Measurements from ENCODE around the gene EMC8.
"Not testable (repeated sequence)": the region's sequence is repeated elsewhere in the genome, so short reads cannot be mapped to it uniquely, and the experiment has no call there.

Gene EMC8

DNA sequence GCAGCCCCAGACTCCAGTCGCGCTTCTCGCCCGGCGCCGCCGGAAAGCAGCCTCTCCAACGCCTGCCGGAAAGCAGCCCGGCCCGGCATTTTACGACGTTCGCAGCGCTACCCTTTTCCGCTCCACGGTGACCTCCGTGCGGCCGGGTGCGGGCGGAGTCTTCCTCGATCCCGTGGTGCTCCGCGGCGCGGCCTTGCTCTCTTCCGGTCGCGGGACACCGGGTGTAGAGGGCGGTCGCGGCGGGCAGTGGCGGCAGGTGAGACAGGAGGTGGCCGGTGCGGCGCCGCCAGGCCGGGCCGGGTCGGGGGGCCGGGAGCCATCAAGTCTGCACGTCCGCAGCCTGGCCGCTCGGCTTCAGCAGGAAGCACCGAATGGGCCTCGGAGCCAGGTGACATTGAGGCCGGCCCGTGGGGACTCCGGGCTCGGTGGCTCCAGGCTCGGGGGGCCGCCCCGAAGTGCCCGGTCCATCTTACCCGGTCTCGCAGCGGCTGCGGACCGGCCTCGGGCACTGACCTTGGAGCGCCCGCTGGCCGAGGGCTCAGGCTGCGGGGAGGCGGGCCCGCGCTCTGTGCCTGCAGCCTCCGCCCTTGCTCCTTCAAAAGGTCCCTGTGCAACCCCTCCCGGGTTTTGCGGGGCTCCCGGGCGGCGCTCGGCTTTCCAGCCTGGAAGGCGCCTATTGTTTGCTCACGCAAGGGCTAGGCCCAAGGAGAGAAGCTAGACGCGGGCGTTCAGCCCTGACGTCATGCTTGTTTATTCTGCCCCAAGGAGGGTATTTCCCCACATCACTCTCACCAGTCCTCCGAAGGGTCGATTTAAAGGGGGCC, at the start of gene EMC8, which contains the start of gene COX4I1:
Gene EMC8 (minus strand): TSS at position 48 of the 824 bp plus-strand sequence. CDS start 249 bp downstream, outside the sequence.
Gene COX4I1 (plus strand): TSS at position 199 of the 824 bp plus-strand sequence. CDS start 1,511 bp downstream, outside the sequence.
- DNase-seq = peak; percentile 93

DNA sequence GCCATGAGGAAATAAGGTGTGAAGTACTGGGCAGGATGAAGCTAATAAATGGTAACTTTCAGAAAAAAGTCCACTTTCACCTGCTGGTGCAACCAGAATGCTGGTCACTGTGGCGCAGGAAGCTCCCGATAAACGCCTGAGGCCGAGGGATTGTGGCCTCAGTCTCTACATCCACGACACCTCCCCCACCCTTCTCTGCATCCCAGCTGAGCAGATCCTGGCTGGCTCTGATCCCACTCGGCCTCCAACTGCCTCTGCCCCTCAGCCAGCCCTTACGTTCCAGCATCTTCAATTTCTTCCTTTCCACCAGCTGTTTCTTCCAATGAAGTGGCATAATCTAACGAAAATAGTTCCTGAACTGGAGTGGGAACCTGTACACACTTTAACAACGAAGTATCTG, 49.6 kb upstream of the EMC8 start:
- DNase-seq = no peak

DNA sequence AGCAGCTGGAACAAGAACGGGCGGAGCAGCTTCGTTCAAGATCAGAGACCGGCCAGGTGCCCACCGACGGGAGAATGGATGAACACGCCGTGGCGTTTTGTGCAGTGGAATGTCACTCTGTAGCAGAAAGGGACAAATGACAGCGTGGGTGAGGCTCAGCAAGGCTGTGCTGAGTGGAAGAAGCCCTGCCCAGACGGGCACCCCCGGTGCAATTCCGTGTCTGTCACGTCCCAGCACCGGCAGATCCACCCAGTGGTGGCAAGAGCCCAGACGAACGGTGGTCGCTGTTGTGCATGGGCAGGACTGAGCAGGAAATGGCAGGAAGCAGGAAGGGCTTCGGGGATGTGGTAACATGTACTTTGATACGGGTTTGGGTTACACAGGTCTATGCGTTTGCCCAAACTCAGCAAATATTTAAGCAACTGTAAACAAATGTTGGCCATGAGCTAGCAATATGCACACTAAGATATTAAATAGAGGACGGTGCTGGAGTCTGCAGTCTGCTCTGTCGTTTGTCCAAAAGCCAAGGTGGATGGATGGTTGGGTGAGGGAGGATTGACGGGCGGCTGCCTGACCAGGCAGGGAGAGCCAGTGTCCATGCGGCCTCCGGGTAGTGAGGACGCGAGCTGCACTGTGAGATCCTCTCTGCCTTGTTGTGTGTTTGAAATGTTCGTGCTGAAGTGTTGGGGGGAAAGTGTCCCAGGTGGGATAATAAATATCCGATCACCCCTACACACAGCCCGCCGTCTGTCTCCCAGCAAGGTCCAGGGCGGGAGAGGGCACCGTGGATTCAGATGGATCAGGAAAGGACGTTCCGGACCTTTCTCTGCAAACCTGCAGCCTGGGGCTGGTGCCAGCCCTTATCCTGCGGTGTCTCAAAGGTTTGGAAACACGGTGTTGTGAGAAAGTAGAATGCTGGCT, 48.6 kb upstream of the EMC8 start:
- no peak for DNase-seq

DNA sequence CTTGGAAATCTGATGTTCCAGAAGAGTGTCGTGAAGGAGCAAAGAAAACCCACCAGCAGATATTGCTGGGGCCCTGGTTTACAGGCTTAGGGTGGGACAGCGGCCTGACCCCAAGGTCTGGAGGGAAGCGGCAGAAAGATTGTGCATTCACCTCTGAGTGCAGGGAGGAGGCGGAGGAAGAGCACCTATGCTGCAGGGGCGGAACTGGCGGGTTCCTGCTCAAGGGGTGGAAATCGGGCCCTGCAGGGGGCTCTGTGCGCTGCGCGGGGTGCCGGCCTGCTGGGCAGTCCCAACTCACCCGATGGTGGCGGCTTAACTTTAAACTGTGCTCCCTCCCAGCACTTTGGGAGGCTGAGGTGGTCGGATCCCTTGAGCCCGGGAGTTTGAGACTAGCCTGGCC, 47.7 kb upstream of the EMC8 start:
- DNase-seq = no peak

DNA sequence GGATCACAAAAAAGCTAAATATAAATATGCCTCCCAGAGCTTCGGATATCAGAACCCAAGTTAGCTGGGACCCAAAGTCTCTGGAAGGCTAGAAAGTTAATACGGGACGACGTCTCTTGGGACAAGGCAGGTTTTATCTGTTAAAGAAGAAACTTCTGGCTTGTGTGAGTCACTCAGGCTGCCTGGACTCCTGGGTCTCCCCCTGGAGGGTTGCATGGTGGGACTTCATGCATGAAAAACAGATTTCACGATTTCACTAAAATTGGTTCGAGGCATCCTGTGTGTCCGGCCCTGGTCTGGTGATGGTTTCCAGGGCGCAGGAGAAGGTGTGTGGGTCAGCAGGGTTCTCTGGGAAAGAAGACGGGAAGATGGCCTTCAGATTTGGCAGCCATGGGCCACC, 47.1 kb upstream of the EMC8 start:
- no peak for DNase-seq

DNA sequence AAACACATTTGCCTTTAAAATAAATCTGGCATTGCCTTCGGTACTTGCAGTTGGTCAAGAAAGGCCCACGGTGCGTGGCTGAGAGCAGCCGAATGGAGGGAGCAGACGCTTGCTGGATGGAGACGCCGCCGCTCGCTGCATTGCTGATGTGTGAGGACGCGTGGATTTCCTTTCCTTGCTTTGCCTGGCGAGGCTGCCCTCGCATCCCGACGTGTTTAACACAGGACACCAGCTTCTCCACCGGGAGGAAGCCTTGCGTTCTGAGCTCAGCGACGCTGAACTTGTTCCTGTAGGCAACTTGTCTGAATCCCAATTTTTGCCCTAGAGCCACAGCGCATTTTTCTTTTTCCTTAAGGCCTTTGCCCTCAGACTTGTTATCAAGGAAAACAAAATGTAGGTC, 45.9 kb upstream of the EMC8 start:
- DNase-seq = no peak

DNA sequence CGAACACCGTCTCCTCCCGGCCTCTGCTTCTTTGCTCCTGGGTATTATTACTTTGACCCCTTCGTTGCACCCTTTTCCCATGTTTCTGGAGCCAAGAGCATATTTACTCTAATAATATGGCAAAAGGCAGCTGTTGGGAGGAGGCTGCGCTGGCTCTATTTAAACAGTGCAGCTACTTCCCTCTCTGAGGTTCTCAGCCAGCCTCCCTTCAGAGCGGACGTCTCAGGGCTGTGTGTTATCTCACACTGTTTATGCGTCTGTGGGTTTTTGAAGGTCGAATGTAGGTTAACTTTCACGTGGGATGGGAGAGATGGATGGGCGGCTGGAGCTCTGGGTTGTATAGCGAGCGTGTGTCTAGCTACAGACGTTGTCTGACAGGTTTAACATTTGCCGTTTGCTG, 45.4 kb upstream of the EMC8 start:
- DNase-seq = no peak

DNA sequence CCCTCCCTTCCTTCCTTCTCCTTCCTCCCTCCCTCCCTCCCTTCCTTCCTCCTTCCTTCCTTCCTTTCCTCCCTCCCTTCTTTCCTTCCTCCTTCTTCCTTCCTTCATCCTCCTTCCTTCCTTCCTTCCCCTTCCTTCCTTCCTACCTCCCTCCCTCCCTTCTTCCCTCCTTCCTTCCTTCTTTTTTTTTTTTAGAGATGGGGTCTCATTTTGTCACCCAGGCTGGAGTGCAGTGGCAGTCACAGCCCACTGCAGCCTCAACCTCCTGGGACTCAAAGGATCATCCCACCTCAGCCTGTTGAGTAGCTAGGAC, 44.8 kb upstream of the EMC8 start:
- DNase-seq = no peak

DNA sequence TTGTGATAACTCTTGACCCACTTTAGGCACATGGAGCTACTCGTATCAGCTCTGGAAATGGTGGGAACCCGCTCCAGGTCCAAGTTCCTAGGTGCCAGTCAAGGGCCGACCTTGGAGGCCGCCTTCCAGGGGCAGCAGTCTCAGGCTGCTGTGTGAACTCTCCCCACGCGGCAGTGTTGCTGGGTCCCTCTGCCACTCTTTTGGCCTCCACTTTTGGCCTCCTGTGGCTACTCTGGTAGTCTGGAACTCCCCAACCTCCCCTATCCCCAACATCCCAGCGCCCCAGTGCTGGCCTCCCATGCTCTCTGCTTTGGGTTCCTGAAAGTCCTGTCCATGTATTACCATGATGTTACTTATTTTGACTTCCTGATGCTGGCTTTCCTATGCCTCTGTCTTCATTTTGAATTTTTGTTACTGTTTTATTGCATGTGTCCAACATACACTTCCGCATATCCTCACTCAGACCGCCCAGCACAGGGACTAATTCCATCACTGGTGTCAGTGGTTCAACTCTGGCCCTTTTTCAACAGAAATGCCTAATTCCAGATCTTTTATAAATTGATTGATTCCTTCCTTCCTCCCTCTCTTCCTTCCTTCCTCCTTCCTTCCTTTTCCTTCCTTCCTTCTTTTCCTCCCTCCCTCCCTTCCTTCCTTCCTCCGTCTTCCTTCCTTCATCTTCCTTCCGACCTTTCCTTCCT, 44.3 kb upstream of the EMC8 start:
- DNase-seq = no peak

DNA sequence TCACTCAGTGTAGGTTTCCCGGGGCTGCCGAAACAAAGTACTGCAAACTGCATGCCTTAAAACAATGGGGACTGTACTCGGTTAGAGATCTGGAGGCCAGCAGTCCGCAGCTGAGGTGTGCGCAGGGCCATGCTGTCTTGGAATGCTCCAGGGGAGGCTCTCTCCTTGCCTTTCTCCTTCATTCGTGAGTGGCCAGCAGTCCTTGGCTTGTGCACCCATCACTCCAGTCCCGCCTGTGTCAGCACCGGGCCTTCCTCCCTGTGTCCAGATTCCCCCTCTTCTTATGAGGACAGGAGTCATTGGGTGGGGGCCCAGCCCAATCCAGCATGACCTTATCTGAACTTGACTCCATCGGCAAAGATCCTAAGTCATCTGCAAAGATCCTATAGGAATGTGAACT, 43.5 kb upstream of the EMC8 start:
- no peak for DNase-seq

DNA sequence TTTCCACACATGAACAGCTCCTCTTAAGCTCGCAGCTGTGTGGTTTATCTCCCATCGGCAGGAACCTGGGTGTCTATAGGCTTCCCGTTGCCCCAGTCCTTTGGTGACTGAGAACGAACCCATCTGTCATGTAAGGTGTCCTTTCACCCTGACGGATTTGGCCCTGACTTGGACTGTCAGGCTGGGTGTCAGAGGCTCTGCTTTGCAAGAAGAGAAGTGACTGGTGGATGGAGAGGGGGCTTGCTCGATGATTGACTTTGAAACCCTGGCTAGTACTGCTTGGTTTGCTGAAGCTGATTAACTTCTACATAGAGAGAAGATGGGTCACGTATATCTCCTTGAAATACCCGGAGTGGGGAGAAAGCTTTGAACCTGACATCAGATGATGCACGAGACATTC, 43.1 kb upstream of the EMC8 start:
- no peak for DNase-seq

DNA sequence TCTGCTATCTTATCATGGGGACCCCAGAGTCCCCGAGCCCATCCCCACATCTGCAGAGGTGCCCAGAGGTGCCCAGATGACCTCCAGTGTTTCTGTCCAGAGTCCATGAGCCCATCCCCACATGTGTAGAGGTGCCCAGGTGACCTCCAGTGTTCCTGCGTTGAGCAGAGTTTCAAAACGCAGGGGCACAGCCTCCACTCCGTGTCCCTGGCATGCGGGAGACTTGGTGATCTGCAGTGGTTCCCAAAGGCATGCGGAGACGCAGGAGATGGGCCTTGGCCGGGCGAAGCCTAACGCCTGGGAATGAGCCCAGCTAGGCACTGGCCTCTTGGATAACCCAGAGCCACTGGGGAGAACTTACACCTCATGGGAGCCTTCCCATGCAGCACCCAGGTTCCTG, 41.5 kb upstream of the EMC8 start:
- DNase-seq = no peak

DNA sequence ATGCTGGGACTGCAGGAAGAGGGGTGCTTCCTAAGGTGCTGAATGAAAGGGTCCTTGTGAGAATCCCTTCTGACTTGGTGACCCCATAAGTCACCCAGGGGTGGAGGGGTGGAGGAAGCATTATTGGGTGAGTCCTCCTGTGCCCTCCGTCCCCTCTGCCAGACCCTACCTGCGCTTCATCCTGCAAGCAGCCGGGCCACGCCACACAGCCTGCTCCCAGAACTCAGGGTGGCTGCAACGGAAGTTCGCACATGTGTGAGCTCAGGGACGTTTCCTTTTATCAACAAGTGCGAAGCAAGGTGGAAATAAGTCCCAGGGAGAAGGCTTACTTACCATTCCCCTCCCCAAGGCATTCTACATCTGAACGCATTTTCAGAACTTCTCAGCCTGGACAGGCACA, 41.1 kb upstream of the EMC8 start:
- no peak for DNase-seq

DNA sequence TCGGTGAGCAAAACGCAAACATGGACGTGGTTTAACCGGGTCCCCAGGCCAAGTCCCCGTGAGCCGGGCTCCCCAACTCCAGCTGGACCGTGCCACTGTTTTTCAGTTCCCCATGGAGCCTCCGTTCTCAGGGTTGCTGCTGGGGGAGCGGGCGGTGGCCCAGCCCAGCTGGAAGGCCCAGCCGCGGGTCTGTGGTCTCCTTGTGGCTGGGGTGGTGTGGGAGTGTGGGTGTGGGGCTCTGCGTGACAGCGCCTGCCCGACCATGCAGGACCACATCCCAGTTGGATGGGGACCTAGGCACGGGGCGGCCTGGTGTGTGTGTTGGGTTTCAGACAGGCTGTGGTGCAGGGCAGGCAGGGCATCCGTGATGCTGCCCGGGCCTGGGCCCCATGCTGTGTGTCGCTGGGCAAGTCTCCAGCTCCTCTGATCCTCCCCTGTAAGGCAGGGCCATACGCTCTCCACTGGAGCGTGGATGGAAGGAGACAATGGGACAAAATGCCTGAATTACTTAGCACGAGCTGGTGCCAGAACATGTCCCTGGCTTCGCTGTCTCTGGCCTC, 40.4 kb upstream of the EMC8 start:
- no peak for DNase-seq

DNA sequence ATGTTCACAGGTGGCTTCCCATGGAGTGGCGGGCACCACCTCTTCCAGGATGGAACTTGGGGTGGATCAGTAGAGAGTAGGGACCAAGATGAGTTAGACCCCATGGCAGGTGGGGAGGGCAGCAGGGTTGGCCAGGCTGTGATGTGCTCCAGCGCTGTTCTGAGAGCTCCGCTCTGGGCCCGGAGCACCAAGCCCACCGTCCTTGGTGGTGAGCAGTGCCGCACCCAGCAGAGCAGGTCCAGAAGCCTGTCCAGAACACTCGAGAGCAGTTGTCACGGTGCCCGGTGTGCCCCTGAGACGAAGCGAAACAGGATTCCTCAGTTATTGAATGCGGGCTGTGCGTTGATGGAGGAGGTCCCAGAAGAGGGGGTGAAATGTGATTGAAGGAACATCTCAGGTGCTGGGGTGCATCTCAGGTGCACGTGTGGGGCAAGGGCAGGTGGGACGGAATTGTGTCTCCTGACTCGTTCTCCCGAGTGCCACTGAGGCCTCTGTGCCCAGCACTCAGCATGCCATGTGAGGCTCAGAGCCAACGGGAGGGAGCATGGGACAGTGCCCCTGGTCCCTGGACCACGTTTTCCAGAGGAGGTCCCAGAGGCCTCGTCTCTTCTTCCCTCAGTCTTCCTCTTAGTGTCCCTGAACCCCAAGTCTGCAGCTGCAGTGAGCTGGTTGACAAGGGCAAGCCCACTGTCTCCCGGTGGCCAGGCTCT, 39.7 kb upstream of the EMC8 start:
- DNase-seq = no peak

DNA sequence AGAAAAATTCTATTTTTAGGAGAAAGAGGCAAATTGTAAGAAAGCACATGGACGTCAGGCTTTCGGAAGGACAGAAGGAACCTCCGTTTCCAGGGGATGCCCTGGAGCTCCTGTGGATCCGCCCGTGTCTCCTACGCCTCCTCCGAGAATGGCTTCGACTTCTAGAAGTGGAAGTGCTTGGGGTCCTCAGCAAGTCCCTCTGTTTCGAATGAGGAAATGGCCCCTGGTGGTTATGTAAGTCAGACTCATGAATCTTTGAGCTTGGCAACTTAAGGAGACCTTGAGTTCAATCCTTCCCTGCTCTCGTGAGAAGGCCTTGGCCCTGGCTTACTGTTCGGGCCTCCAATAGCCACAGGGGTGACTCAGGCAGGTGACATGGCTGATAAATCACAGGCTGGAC, 39.0 kb upstream of the EMC8 start:
- DNase-seq = no peak

DNA sequence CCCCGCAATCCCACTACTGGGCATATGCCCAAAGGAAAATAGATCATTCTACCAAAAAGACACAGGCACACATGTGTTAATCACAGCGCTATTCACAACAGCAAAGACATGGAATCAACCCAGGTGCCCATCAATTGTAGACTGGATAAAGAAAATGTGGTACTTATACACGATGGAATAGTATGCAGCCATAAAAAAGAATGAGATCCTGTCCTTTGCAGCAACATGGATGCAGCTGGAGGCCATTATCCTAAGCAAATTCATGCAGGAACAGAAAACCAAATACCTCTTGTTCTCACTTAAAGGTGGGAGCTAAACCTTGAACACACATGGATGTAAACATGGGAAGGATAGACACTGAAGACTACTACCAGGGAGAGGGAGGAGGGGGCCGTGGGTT, 38.3 kb upstream of the EMC8 start:
- not testable (repeated sequence) for DNase-seq

DNA sequence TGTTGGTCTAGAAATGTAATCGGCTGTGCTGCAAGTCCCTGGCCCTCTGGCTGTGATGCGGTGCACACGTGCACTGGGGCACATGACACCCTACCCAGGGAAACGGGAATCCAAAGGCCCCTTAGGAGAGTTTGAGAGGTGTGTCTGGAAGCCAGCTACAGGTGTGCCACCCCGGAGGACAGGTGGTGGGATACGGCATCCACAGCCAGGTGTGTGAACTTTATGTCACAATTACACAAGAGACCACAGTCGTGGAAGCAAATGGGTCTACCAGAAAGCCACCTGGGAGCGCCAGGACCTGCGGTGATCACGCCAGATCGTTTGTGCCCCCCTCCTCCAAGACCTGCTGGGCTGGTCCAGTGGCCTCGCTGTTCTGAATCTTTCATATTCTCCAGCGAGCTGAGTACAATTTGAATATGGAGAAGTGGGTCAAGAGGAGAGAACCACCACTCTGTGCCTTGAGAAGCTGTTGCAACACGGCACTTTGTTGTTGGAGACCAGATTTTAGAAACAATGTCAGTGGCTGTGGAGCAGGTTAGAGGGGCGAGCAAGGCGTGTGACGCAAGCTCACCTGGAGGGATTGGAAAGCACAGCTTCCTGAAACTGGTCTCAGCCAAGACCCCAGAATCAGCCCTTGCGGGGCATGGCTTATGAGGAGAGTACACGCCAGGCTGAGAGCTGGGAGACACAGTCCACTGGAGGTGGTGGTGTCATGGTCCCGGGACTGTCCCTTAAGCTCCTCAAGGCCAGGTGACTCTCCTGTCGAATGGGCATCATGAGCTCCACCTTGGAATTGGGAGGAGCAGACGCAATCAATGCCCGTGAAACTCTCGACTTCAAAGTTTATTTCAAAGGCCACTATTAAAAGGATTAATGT, 37.6 kb upstream of the EMC8 start:
- DNase-seq = no peak

DNA sequence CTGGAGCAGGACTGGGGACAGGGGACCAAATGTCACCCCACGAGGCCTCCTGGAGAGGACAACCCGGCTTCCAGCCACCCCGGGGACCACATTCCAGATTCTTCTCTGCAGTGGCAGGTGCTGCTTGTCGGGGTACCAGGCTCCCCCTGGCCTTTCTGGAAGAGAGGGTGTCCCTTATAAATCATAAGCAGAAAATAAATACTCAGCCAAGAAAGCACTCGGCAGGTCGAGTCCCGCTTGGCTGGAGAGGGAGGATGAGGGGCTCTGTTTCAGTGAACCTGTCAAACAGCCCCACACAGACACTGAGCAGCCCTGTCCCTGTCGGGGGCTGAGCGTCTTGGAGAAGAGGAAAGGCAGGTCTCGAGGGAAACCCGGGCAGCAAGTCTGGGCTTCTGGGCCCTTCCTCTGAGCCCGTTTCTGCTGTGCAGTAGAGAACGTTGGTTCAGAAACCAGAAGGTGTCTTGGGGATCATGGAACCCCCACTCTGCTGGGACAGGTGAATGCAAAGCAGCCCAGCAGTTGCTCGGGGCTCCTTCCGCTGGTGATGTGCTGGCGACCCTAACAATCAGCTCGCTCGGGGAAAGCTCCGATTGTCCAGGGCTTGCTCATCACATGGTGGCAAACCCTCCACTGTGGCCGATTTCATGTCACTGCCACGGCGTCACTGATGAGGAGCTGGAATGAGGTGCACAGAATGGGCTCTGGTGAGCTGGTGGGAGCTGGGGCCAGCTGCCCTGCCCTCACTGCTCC, 36.8 kb upstream of the EMC8 start:
- no peak for DNase-seq

DNA sequence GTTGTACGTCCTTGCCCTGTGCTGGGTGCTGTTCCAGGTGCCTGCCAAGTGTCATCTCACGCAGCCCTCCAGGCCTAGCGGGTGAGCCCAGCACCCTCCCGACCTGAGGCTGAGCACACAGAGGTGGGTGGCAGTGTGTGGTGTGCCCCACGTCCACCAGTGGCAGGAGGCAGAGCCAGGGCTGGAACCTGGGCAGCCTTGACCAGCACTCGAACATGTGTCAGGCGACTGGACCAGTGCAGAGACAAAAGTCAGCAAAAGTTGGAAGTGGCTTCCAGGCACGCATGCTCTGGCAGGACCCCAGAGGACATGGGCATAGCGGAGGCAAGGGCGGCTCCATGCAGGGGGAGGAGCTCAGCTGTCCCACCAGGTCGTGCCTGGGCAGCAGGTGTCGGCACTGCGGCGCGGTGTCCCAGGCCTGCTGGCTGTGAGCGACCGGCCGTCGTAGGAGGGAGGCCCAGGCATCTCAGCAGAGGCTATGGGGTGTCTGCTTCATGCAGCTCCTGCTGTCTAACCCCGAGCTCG, 35.9 kb upstream of the EMC8 start:
- DNase-seq = no peak
